ENCODE data around the gene ADCY6. TPM values are rescaled to one million over a fixed set of nuclear protein-coding genes. Genes with fewer than 3 reads are reported as not detected.

The ADCY6 gene
- polyA plus RNA-seq, 3 donors = 0.03 to 0.29 TPM; not detected in 1

DNA sequence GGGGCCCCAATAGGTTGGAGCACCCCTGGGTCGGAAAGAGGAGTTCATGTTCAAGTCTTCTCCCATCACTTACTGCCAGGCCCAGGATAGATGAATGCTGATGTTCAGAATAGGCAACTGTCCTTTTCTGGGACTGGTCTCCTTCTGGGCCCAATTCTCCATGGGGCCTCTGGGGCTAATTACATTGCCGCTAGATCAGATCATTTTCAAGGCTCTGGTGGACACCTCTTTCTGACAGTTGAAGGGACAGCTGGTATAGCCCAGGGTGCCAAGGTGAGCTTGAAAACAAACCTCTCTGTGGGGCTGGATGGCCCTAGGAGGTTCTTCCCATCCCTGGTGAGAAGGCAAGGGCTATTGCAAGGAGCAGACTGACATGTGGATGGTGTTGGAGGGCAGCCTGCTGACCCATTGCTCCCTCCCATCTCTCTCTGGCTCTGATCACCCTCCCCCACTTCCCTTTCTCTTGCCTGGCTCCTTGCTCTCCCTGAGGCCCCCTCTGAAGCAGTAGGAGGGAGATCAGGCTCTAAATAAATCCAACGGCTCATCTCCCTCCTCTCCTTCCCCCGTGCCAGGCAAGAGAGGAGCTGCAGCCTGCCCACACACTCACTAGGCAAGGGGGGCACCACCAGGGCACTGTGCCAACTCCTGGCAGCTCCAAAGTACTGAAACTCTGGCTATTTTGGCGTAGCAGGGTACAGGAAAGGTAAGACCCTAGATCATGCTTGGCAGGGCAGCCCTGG lies 31.3 kb upstream of the ADCY6 start:
- H3K27ac ChIP-seq (ENCODE audit: low read depth in 1 of 2, low read length in 2 of 2) = no peak overlapping the region
- 82% methylated on average over 3 of the region's 5 CpGs for WGBS (ENCODE audit: insufficient coverage)
- H3K79me2 ChIP-seq (ENCODE audit: insufficient read depth, low read length) = no peaks in the 10 kb centered on the region
- H3K36me3 Mint-ChIP-seq = peaks cover 0 to 7% of the 10 kb centered on the region in 2 donors
- H3K27me3 Mint-ChIP-seq (ENCODE audit: low read depth in 3 of 3) = peaks cover 38 to 47% (median 43%) of the 10 kb centered on the region in 3 donors
- peak overlapping the region in 1 of 7 donors; percentile 47 for H3K27ac Mint-ChIP-seq
- H3K9me3 Mint-ChIP-seq = peaks cover 0 to 5% (median 0%) of the 10 kb centered on the region in 7 donors
- no peaks in the 10 kb centered on the region for H3K9me3 ChIP-seq (replicated peaks in 1 of 2; ENCODE audit: control insufficient read depth in 1 of 2, insufficient read depth in 1 of 2, low read length in 2 of 2)
- no peak overlapping the region for H3K4me3 Mint-ChIP-seq
- peak in 1 of 3 donors; percentile 1 for DNase-seq
- H2AFZ ChIP-seq (ENCODE audit: insufficient read depth, low read depth, low read length, poor library complexity, severe bottlenecking) = no peak overlapping the region
- TF ChIP-seq, protein P1, sequence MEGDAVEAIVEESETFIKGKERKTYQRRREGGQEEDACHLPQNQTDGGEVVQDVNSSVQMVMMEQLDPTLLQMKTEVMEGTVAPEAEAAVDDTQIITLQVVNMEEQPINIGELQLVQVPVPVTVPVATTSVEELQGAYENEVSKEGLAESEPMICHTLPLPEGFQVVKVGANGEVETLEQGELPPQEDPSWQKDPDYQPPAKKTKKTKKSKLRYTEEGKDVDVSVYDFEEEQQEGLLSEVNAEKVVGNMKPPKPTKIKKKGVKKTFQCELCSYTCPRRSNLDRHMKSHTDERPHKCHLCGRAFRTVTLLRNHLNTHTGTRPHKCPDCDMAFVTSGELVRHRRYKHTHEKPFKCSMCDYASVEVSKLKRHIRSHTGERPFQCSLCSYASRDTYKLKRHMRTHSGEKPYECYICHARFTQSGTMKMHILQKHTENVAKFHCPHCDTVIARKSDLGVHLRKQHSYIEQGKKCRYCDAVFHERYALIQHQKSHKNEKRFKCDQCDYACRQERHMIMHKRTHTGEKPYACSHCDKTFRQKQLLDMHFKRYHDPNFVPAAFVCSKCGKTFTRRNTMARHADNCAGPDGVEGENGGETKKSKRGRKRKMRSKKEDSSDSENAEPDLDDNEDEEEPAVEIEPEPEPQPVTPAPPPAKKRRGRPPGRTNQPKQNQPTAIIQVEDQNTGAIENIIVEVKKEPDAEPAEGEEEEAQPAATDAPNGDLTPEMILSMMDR (IDR thresholded peaks at IDR 0.05) = no peak
- no peaks in the 10 kb centered on the region for H4K20me1 ChIP-seq (ENCODE audit: insufficient read depth, low read length)
- peaks cover 27% of the 10 kb centered on the region for H3K4me1 Mint-ChIP-seq
- intact Hi-C loops (cut with micrococcal nuclease) = no loop called here
- no peak overlapping the region for H3K9ac ChIP-seq (ENCODE audit: insufficient read depth, low read length, poor library complexity, severe bottlenecking)
- H3K4me2 ChIP-seq (replicated peaks; ENCODE audit: extremely low read depth, low read length, poor library complexity, severe bottlenecking) = no peak overlapping the region
- H3K4me1 ChIP-seq (ENCODE audit: control insufficient read depth in 1 of 2, insufficient read depth in 2 of 2, low read length in 2 of 2) = peaks cover 16 to 26% of the 10 kb centered on the region in 2 donors
- no peak overlapping the region for H3K4me3 ChIP-seq (replicated peaks in 1 of 3; ENCODE audit: low read depth in 2 of 3, low read length in 3 of 3)
- H3K27me3 ChIP-seq (ENCODE audit: control insufficient read depth in 2 of 2, insufficient read depth in 2 of 2, low read length in 2 of 2) = peaks cover 17 to 43% of the 10 kb centered on the region in 2 donors
- H3K36me3 ChIP-seq (replicated peaks in 1 of 2; ENCODE audit: control insufficient read depth in 1 of 2, insufficient read depth in 2 of 2, low read length in 2 of 2) = no peaks in the 10 kb centered on the region

DNA sequence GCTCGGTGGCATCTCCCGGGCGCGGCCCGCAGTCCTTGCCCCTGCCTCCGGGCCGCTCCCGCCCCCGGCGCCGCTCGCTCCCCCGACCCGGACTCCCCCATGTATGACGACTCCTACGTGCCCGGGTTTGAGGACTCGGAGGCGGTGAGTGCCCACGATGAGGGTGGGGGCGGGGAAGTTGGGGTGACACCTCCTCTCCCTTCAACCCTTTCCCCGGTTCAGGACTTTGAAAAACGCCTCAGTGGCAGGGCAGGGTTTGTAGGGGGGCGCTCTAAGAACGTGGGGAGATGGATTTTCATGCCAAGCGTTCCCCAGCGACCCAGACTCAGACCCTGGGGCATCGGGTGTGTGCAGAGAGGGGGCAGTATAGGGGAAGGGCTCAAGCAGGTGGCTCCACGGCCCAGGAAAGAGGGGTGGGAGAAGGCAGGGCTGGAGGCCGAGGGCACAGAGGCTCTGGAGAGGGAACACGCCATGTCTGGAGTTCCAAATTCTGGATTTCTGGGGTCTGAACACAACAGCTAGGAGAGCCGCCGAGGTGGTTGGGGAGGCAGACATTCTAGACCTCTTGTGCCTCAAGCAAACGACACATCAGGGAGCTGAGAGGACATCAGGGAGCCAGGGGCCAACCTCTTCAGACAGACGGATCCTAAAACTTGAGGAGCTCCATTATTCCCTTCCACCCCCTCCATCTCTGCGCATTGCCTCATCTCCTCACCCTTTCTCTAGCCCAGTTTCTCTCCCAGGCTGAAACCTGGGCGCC lies 30.1 kb upstream of the ADCY6 start:
- peak overlapping the region; percentile 73 to 86 for H3K4me3 Mint-ChIP-seq
- peak overlapping the region; percentile 79 for H3K4me2 ChIP-seq (replicated peaks; ENCODE audit: extremely low read depth, low read length, poor library complexity, severe bottlenecking)
- H3K79me2 ChIP-seq (ENCODE audit: insufficient read depth, low read length) = no peaks in the 10 kb centered on the region
- H3K27ac Mint-ChIP-seq = no peak overlapping the region
- 17% methylated on average over 29 of the region's 37 CpGs for WGBS (ENCODE audit: insufficient coverage)
- H3K27me3 Mint-ChIP-seq (ENCODE audit: low read depth in 3 of 3) = peaks cover 38 to 47% (median 43%) of the 10 kb centered on the region in 3 donors
- H3K4me1 ChIP-seq (ENCODE audit: control insufficient read depth in 1 of 2, insufficient read depth in 2 of 2, low read length in 2 of 2) = peaks cover 21 to 35% of the 10 kb centered on the region in 2 donors
- H3K9me3 ChIP-seq (replicated peaks in 1 of 2; ENCODE audit: control insufficient read depth in 1 of 2, insufficient read depth in 1 of 2, low read length in 2 of 2) = no peaks in the 10 kb centered on the region
- H4K20me1 ChIP-seq (ENCODE audit: insufficient read depth, low read length) = no peaks in the 10 kb centered on the region
- peak overlapping the region; percentile 89 for H2AFZ ChIP-seq (ENCODE audit: insufficient read depth, low read depth, low read length, poor library complexity, severe bottlenecking)
- peaks cover 0 to 7% of the 10 kb centered on the region in 2 donors for H3K36me3 Mint-ChIP-seq
- TF ChIP-seq, protein P1 (IDR thresholded peaks at IDR 0.05) = no peak
- peak overlapping the region; percentile 11 for H3K9ac ChIP-seq (ENCODE audit: insufficient read depth, low read length, poor library complexity, severe bottlenecking)
- H3K27ac ChIP-seq (ENCODE audit: low read depth in 1 of 2, low read length in 2 of 2) = no peak overlapping the region
- H3K36me3 ChIP-seq (replicated peaks in 1 of 2; ENCODE audit: control insufficient read depth in 1 of 2, insufficient read depth in 2 of 2, low read length in 2 of 2) = no peaks in the 10 kb centered on the region
- no peak for DNase-seq
- H3K9me3 Mint-ChIP-seq = peaks cover 0 to 5% (median 0%) of the 10 kb centered on the region in 7 donors
- intact Hi-C loops (cut with micrococcal nuclease) = no loop called here
- peak overlapping the region; percentile 3 to 73 (median 14) for H3K4me3 ChIP-seq (replicated peaks in 1 of 3; ENCODE audit: low read depth in 2 of 3, low read length in 3 of 3)
- peaks cover 32% of the 10 kb centered on the region for H3K4me1 Mint-ChIP-seq
- H3K27me3 ChIP-seq (ENCODE audit: control insufficient read depth in 2 of 2, insufficient read depth in 2 of 2, low read length in 2 of 2) = peaks cover 17 to 43% of the 10 kb centered on the region in 2 donors

Data from CD14-positive monocyte (primary cell).